ENCODE results near the gene FFAR3.
A peak's percentile ranks its signal among the peaks of the same experiment; 100 is the strongest.

The FFAR3 gene

GRCh38 chr19:35337097-35337983 is 20.9 kb upstream of the FFAR3 start:
- H4K20me1 ChIP-seq (ENCODE audit: insufficient read depth, low read length) = no peaks in the 10 kb centered on the region
- H3K79me2 ChIP-seq (ENCODE audit: insufficient read depth, low read length) = no peaks in the 10 kb centered on the region
- no peak overlapping the region for H3K9ac ChIP-seq (ENCODE audit: low read length)
- peaks cover 50% of the 10 kb centered on the region for H3K4me1 ChIP-seq (ENCODE audit: insufficient read depth, low read length, severe bottlenecking)
- TF ChIP-seq EZH2 (IDR thresholded peaks at IDR 0.05; ENCODE audit: borderline replicate concordance, low read length) (no peak), CTCF (IDR thresholded peaks at IDR 0.05; ENCODE audit: low read length) (no peak)
- no peaks in the 10 kb centered on the region for H3K27me3 ChIP-seq (ENCODE audit: insufficient read depth, low read length)
- peak overlapping the region; percentile 20 for H3K27ac ChIP-seq (ENCODE audit: low read depth, low read length, poor library complexity, severe bottlenecking)
- no peaks in the 10 kb centered on the region for H3K9me2 ChIP-seq (ENCODE audit: low read depth, low read length)
- no peak overlapping the region for H2AFZ ChIP-seq (ENCODE audit: low read length)
- no peaks in the 10 kb centered on the region for H3K9me3 ChIP-seq (ENCODE audit: low read length)
- peaks cover 94% of the 10 kb centered on the region for H3K36me3 ChIP-seq (ENCODE audit: insufficient read depth, low read length)
- H3F3A ChIP-seq (ENCODE audit: insufficient read depth, low read length) = no peaks in the 10 kb centered on the region
- H3K4me3 ChIP-seq (ENCODE audit: low read depth, low read length, poor library complexity, severe bottlenecking) = no peak overlapping the region
- H3K4me2 ChIP-seq (ENCODE audit: low read length) = peak overlapping the region; percentile 28; the same call in 1 of the 2 replicates

DNA sequence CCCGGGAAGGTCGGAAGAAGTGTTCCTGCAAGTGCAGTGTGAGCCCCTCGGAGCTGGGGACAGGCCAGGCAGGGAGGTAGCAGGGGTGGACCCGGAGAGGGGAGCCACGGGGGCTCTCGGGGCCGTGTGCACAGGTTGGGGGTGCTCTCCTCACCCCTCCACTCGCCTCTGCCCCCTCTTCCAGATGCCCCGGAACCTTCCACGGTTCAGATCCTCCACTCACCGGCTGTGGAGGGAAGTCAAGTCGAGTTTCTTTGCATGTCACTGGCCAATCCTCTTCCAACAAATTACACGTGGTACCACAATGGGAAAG is 20.3 kb upstream of the FFAR3 start:
- Histone ChIP-seq H3K9me2 (ENCODE audit: low read depth, low read length) (no peaks in the 10 kb centered on the region), H4K20me1 (ENCODE audit: insufficient read depth, low read length) (no peaks in the 10 kb centered on the region), H3K4me1 (ENCODE audit: insufficient read depth, low read length, severe bottlenecking) (peaks cover 44% of the 10 kb centered on the region), H3K4me3 (ENCODE audit: low read depth, low read length, poor library complexity, severe bottlenecking) (no peak overlapping the region), H3K27me3 (ENCODE audit: insufficient read depth, low read length) (no peaks in the 10 kb centered on the region), H3K9me3 (ENCODE audit: low read length) (no peaks in the 10 kb centered on the region), H3K4me2 (ENCODE audit: low read length) (no peak overlapping the region), H2AFZ (ENCODE audit: low read length) (no peak overlapping the region), H3K79me2 (ENCODE audit: insufficient read depth, low read length) (no peaks in the 10 kb centered on the region), H3K36me3 (ENCODE audit: insufficient read depth, low read length) (peaks cover 91% of the 10 kb centered on the region), H3K27ac (ENCODE audit: low read depth, low read length, poor library complexity, severe bottlenecking) (no peak overlapping the region), H3K9ac (ENCODE audit: low read length) (no peak overlapping the region), H3F3A (ENCODE audit: insufficient read depth, low read length) (no peaks in the 10 kb centered on the region)
- TF ChIP-seq CTCF (IDR thresholded peaks at IDR 0.05; ENCODE audit: low read length) (no peak), EZH2 (IDR thresholded peaks at IDR 0.05; ENCODE audit: borderline replicate concordance, low read length) (no peak)

GRCh38 chr19:35340431-35340830 is 17.8 kb upstream of the FFAR3 start:
- TF ChIP-seq CTCF (IDR thresholded peaks at IDR 0.05; ENCODE audit: low read length) (no peak), EZH2 (IDR thresholded peaks at IDR 0.05; ENCODE audit: borderline replicate concordance, low read length) (no peak)
- H3K27ac ChIP-seq (ENCODE audit: low read depth, low read length, poor library complexity, severe bottlenecking) = no peak overlapping the region
- H4K20me1 ChIP-seq (ENCODE audit: insufficient read depth, low read length) = no peaks in the 10 kb centered on the region
- H3K27me3 ChIP-seq (ENCODE audit: insufficient read depth, low read length) = no peaks in the 10 kb centered on the region
- H3K9me2 ChIP-seq (ENCODE audit: low read depth, low read length) = no peaks in the 10 kb centered on the region
- no peaks in the 10 kb centered on the region for H3F3A ChIP-seq (ENCODE audit: insufficient read depth, low read length)
- no peak overlapping the region for H2AFZ ChIP-seq (ENCODE audit: low read length)
- no peaks in the 10 kb centered on the region for H3K79me2 ChIP-seq (ENCODE audit: insufficient read depth, low read length)
- H3K36me3 ChIP-seq (ENCODE audit: insufficient read depth, low read length) = peaks cover 93% of the 10 kb centered on the region
- H3K4me1 ChIP-seq (ENCODE audit: insufficient read depth, low read length, severe bottlenecking) = peaks cover 39% of the 10 kb centered on the region
- no peaks in the 10 kb centered on the region for H3K9me3 ChIP-seq (ENCODE audit: low read length)
- H3K9ac ChIP-seq (ENCODE audit: low read length) = no peak overlapping the region
- no peak overlapping the region for H3K4me2 ChIP-seq (ENCODE audit: low read length)
- H3K4me3 ChIP-seq (ENCODE audit: low read depth, low read length, poor library complexity, severe bottlenecking) = no peak overlapping the region

Data from OCI-LY1 (cell line).